Measurements from ENCODE around the gene IL12RB1.

Gene IL12RB1

GRCh38 chr19:18013210-18014111, 73.3 kb downstream of the IL12RB1 start:
- no peak for TF ChIP-seq CTCF (IDR thresholded peaks at IDR 0.05; ENCODE audit: low read depth, low read length)
- no peak overlapping the region for H3K4me3 ChIP-seq (ENCODE audit: low read depth, low read length)

GRCh38 chr19:18010149-18010548, 76.6 kb downstream of the IL12RB1 start:
- no peak for TF ChIP-seq CTCF (IDR thresholded peaks at IDR 0.05; ENCODE audit: low read depth, low read length)
- H3K4me3 ChIP-seq (ENCODE audit: low read depth, low read length), result no peak overlapping the region

GRCh38 chr19:18009412-18010066, 77.2 kb downstream of the IL12RB1 start:
- no peak for TF ChIP-seq CTCF (IDR thresholded peaks at IDR 0.05; ENCODE audit: low read depth, low read length)
- no peak overlapping the region for H3K4me3 ChIP-seq (ENCODE audit: low read depth, low read length)

All from WI38 (cell line).